OCI-M1 (cell line): Measurements from ENCODE around the gene MTUS2.

Experiments used
- DNase-seq: peaks from one replicate; lab custom pipeline; 2025; lab: John Stamatoyannopoulos, UW

The MTUS2 gene

DNA sequence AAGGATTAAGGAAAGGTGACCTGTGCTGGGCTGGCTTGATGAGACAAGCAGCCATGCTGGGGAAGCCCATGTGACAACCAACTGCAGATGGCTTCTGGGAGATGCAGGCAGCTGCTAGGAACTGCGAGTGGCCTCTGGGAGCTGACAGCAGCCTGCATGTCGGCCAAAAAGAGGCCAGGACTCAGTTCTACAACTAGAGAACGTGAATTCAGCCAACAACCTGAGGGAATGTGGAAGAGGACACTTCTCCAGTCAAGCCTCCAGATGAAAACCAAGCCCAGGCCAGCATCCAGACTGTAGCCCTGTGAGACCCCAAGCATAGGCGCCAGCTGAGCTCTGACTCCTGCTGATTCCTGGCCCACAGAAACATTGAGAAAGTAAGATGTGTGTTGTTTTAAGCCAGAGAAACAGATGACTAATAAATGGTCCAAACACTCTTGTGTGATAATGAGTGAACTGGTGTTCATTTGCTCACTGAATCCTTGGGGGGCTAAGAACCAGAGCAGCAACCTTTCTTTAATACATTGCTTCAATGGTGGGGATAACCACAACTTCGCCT is 730.4 kb downstream of the MTUS2 start:
- no peak for DNase-seq

DNA sequence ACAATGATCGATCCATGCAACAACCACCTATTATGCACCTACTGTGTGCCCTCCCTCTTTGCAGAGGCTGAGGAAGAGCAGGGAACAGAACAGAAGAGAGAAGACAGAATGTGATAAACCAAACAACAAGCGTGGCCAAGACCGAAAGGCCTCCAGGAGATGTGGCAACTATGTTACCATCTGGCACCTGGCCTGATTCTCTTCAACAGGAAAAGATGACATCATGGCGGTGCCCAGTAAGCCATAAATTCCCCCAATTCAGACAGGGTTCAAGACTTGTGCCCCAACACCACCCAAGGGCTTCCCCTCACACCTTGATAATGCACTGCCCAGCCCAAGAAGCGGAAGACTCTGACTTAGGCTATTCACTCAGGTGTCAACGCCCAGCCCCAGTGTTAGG is 731.1 kb downstream of the MTUS2 start:
- DNase-seq = no peak
